GM10248 (cell line): ENCODE data around the gene RMC1.
A peak's percentile ranks its signal among the peaks of the same experiment; 100 is the strongest.

Experiments
- CTCF ChIA-PET: fragments of 300-600 bp; sonication (Branson Sonifier 250); formaldehyde crosslinking; extraction: SDS; loops from one replicate; lab custom pipeline; 2021; ENCODE audit warnings: antibody characterized with exemption; lab: Yijun Ruan, JAX
- POLR2A ChIA-PET: fragments of 350-650 bp; sonication (Branson Sonifier 250); formaldehyde crosslinking; extraction: SDS; loops from one replicate; lab custom pipeline; 2020; ENCODE audit warnings: antibody characterized with exemption; lab: Yijun Ruan, JAX
- DNase-seq: peaks from one replicate; pipeline ENCODE4 v3.0.0; 2012; ENCODE audit errors: extremely low spot score
- TF ChIP-seq, protein P1 (sequence below): IDR thresholded peaks from 2 replicates; pipeline ENCODE4 v1.5.1; 2012; ENCODE audit warnings: mild to moderate bottlenecking, low read depth; ENCODE audit errors: extremely low read depth, missing control alignments, control extremely low read depth

Gene RMC1

DNA sequence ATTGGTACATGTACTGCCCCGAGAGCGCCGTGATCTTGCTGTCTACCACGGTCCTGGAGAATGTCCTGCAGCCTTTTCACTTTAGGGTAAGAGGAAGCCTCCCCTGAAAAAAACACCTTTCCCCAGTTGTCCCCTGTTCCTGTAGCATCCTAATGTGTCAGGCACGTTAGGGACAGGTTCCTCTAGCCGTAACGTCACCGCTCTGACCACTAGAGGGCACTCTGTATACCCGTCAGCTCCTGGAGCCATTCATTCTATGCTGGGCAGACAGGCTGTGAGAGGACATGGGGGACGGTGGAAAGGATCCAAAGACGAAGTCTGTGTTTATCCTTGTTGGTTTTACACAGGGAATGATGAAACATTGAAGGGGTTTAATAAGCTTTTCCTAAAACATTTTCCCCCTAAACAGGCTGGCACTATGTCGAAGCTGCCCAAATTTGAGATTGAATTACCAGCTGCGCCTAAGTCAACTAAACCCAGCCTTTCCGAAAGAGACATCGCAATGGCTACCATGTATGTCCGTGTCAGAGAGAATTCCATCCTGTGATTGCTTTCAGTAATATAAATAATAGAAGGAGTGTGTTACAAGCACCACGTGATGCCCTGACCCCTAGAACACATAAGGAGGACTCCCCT, 12.7 kb downstream of the RMC1 start:
- ChIA-PET POLR2A (interaction anchor here (1.2 kb wide), 1 partner anchor 63 kb away, joined by 3 read pairs; no protein-coding TSS in a partner anchor), CTCF (interaction anchor here (0.6 to 6.0 kb wide), 36 partner anchors 11 to 673 kb away, joined by 3 to 46 read pairs (median 5); partner anchors contain the start of genes NPC1, RIOK3 and RMC1)
- DNase-seq = peak; percentile 75
- TF ChIP-seq, protein P1, sequence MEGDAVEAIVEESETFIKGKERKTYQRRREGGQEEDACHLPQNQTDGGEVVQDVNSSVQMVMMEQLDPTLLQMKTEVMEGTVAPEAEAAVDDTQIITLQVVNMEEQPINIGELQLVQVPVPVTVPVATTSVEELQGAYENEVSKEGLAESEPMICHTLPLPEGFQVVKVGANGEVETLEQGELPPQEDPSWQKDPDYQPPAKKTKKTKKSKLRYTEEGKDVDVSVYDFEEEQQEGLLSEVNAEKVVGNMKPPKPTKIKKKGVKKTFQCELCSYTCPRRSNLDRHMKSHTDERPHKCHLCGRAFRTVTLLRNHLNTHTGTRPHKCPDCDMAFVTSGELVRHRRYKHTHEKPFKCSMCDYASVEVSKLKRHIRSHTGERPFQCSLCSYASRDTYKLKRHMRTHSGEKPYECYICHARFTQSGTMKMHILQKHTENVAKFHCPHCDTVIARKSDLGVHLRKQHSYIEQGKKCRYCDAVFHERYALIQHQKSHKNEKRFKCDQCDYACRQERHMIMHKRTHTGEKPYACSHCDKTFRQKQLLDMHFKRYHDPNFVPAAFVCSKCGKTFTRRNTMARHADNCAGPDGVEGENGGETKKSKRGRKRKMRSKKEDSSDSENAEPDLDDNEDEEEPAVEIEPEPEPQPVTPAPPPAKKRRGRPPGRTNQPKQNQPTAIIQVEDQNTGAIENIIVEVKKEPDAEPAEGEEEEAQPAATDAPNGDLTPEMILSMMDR = peak; percentile 93

DNA sequence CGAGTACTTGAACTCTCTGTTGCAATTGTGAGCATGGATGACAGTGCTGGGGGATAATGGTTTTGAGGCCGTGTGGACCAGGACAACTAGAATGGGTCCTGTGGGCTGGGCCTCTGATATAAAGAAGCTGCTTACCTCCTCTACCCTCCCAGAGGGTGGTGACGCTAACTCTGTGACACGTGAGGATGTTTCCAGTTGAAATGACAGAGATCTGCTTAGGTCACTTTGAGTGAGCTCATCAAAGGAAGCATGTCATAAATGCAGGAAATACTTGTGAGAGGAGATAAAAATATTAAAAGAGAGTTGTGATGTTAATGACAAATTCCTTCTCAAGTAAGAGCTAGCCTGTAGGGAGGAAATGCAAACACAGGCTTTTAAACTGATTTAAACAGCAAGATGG, 16.4 kb downstream of the RMC1 start:
- CTCF ChIA-PET = interaction anchor here (1.0 to 2.2 kb wide), 2 partner anchors 10 to 20 kb away, joined by 4 to 9 read pairs; no protein-coding TSS in a partner anchor
- TF ChIP-seq, protein P1 = no peak
- DNase-seq = no peak
- POLR2A ChIA-PET = no interaction called here

DNA sequence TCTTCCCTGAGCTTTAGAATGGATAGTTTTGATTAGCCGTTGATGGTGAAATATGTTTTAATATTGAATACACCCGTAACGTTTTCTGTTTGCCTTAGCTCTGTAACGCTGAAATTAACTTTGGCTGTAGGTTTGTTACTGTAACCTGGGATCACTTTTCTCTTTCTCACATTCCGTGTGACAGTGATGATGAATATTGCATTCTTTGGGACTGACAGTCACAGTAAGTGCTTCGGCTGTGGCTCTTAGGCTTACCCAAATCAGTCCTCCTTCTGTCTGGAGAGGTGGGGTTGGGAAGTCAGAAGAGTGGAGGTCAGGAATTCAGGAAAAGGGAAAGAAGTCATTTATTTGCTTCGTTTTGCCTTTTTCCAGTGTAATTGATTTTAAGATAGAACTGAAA, 18.0 kb downstream of the RMC1 start:
- TF ChIP-seq, protein P1 = no peak
- CTCF ChIA-PET = interaction anchor here (1.7 to 2.7 kb wide), 3 partner anchors 13 to 65 kb away, joined by 5 to 7 read pairs (median 6); no protein-coding TSS in a partner anchor
- no peak for DNase-seq
- POLR2A ChIA-PET = no interaction called here

DNA sequence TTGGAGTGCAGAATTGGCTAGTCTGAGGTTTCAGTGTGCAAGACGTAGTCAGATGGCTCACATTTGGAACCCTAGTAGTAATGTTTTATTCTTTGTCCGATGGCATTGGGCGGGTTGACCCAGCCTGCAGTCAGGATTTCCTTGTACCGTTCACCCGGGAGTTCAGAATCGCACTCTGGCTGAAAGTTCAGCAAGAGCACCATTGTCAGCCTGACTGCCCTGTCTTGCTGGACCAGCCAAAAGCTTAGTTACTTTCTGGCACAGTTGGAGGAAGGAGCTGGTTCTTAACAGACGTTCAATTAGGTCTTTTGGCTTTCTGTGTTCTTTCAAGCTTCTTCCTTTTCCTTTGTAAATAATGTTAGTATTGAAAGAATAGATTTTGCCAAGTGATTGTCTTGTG, 18.6 kb downstream of the RMC1 start:
- DNase-seq = no peak
- TF ChIP-seq, protein P1 = no peak
- CTCF ChIA-PET = interaction anchor here (0.7 to 2.7 kb wide), 9 partner anchors 10 to 181 kb away, joined by 3 to 10 read pairs (median 6); no protein-coding TSS in a partner anchor
- POLR2A ChIA-PET = no interaction called here

DNA sequence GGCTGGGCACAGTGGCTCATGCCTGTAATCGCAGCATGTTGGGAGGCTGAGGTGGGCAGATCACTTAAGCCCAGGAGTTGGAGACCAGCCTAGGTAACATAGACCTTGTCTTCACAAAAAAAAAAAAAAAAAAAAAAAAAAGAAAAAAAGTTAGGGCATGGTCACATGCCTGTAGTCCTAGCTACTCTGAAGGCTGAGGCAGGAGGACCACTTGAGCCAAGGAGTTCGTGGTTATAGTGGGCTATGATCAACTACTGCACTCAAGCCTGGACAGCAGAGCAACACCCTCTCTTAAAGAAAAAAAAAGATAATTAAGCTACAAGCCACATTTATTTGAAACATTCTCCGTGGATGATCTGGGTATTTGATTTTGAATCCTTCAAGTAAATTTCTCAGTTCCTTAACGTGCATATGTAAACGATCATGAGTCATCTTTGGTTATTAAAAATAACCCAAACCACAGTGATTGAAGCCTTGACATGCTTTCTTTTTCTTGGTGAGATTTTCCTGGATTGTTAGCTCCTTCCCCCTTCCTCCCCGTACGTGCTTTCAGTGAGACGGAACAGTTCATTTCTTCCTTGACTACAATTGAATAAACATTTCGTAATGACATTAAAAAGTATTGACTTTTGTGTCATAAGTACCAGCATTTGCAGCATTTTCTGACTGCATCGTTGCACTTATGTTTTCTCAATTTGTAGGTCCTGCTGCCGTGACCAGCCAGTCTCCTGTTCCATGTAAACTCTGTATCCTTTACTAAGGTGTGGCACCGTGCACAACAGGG, 20.3 kb downstream of the RMC1 start:
- ChIA-PET CTCF (interaction anchor here (0.9 to 7.5 kb wide), 9 partner anchors 8 to 179 kb away, joined by 3 to 36 read pairs (median 6); no protein-coding TSS in a partner anchor), POLR2A (interaction anchor here (0.6 to 1.2 kb wide), 2 partner anchors 19 to 83 kb away, joined by 3 to 9 read pairs; no protein-coding TSS in a partner anchor)
- TF ChIP-seq, protein P1 = no peak
- DNase-seq = peak; percentile 49

DNA sequence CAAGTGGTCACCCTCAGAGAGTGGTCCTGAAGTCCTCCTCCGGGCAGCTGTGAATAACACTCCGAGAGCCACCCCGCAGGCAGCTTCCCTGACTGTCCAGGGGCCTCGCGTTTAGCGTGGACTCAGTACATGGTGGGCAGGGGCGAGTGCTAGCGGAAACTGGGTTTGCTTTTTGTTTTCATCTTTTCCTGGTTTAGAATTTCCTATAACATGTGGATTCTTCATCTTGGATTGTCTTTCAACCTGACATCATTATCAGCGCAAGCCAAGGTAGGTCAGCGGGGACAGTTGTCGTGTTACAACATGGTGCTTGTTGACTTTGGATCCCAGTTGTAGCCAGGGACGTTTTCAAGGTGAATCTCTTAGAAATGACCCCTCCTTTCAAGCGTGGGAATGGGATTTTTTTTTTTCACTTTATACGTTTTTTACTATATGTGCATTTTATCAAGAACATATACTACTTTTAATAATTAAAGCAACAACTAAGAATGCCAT, 20.9 kb downstream of the RMC1 start:
- ChIA-PET CTCF (interaction anchor here (1.2 to 7.5 kb wide), 4 partner anchors 9 to 25 kb away, joined by 3 to 36 read pairs (median 8); no protein-coding TSS in a partner anchor), POLR2A (no interaction called here)
- TF ChIP-seq, protein P1 = no peak
- no peak for DNase-seq
